Measurements from ENCODE around the gene NTNG1.

Gene NTNG1

GRCh38 chr1:107138166-107138565, 2.7 kb upstream of the NTNG1 start:
- TF ChIP-seq GATA3 (IDR thresholded peaks at IDR 0.05; ENCODE audit: low read depth, low read length) (no peak), GATA2 (IDR thresholded peaks at IDR 0.05; ENCODE audit: low read depth, low read length) (no peak)

GRCh38 chr1:107138767-107139445, 1.9 kb upstream of the NTNG1 start:
- TF ChIP-seq GATA3 (IDR thresholded peaks at IDR 0.05; ENCODE audit: low read depth, low read length) (no peak), GATA2 (IDR thresholded peaks at IDR 0.05; ENCODE audit: low read depth, low read length) (no peak)

GRCh38 chr1:107139833-107140702, 771 bp upstream of the NTNG1 start:
- TF ChIP-seq GATA2 (IDR thresholded peaks at IDR 0.05; ENCODE audit: low read depth, low read length), result no peak
- no peak for TF ChIP-seq GATA3 (IDR thresholded peaks at IDR 0.05; ENCODE audit: low read depth, low read length)

- no peak for TF ChIP-seq GATA3 (IDR thresholded peaks at IDR 0.05; ENCODE audit: low read depth, low read length)
- TF ChIP-seq GATA2 (IDR thresholded peaks at IDR 0.05; ENCODE audit: low read depth, low read length), result no peak
Observed at GRCh38 chr1:107141491-107142126, 770 bp downstream of the NTNG1 start.

- TF ChIP-seq GATA2 (IDR thresholded peaks at IDR 0.05; ENCODE audit: low read depth, low read length), result no peak
- no peak for TF ChIP-seq GATA3 (IDR thresholded peaks at IDR 0.05; ENCODE audit: low read depth, low read length)
Observed at GRCh38 chr1:107142140-107142542, 1.3 kb downstream of the NTNG1 start.

GRCh38 chr1:107142666-107143065, 1.8 kb downstream of the NTNG1 start:
- TF ChIP-seq GATA2 (IDR thresholded peaks at IDR 0.05; ENCODE audit: low read depth, low read length), result no peak
- peak; percentile 46; the same call in 1 of the 2 replicates for TF ChIP-seq GATA3 (IDR thresholded peaks at IDR 0.05; ENCODE audit: low read depth, low read length)

GRCh38 chr1:107145637-107146036, 4.8 kb downstream of the NTNG1 start:
- TF ChIP-seq GATA2 (IDR thresholded peaks at IDR 0.05; ENCODE audit: low read depth, low read length) (no peak), GATA3 (IDR thresholded peaks at IDR 0.05; ENCODE audit: low read depth, low read length) (no peak)

GRCh38 chr1:107147843-107148242, 7.0 kb downstream of the NTNG1 start:
- TF ChIP-seq GATA2 (IDR thresholded peaks at IDR 0.05; ENCODE audit: low read depth, low read length), result no peak
- no peak for TF ChIP-seq GATA3 (IDR thresholded peaks at IDR 0.05; ENCODE audit: low read depth, low read length)

- TF ChIP-seq GATA3 (IDR thresholded peaks at IDR 0.05; ENCODE audit: low read depth, low read length), result no peak
- TF ChIP-seq GATA2 (IDR thresholded peaks at IDR 0.05; ENCODE audit: low read depth, low read length), result no peak
Observed at GRCh38 chr1:107149946-107150345, 9.1 kb downstream of the NTNG1 start.

GRCh38 chr1:107151295-107151694, 10.5 kb downstream of the NTNG1 start:
- TF ChIP-seq GATA3 (IDR thresholded peaks at IDR 0.05; ENCODE audit: low read depth, low read length) (no peak), GATA2 (IDR thresholded peaks at IDR 0.05; ENCODE audit: low read depth, low read length) (no peak)

- TF ChIP-seq GATA2 (IDR thresholded peaks at IDR 0.05; ENCODE audit: low read depth, low read length) (peak; percentile 76; the same call in 1 of the 2 replicates), GATA3 (IDR thresholded peaks at IDR 0.05; ENCODE audit: low read depth, low read length) (peak; percentile 82)
Observed at GRCh38 chr1:107152395-107152794, 11.6 kb downstream of the NTNG1 start.

GRCh38 chr1:107153014-107153413, 12.2 kb downstream of the NTNG1 start:
- TF ChIP-seq GATA3 (IDR thresholded peaks at IDR 0.05; ENCODE audit: low read depth, low read length) (no peak), GATA2 (IDR thresholded peaks at IDR 0.05; ENCODE audit: low read depth, low read length) (no peak)

GRCh38 chr1:107158496-107158895, 17.7 kb downstream of the NTNG1 start:
- no peak for TF ChIP-seq GATA2 (IDR thresholded peaks at IDR 0.05; ENCODE audit: low read depth, low read length)
- TF ChIP-seq GATA3 (IDR thresholded peaks at IDR 0.05; ENCODE audit: low read depth, low read length), result no peak

- TF ChIP-seq GATA3 (IDR thresholded peaks at IDR 0.05; ENCODE audit: low read depth, low read length) (no peak), GATA2 (IDR thresholded peaks at IDR 0.05; ENCODE audit: low read depth, low read length) (no peak)
Observed at GRCh38 chr1:107158991-107159390, 18.2 kb downstream of the NTNG1 start.

Measured in SH-SY5Y (cell line).